HG03558 (cell line): ENCODE measurements around the gene EXOSC5.
"Not testable (repeated sequence)": the region's sequence is repeated elsewhere in the genome, so short reads cannot be mapped to it uniquely, and the experiment has no call there.

Source experiments
- ATAC-seq: cut with Tn5 transposase; IDR thresholded peaks from one replicate; pipeline ENCODE4 v1.9.1; 2021; ENCODE audit warnings: moderate number of reproducible peaks; ENCODE audit not compliant: unreplicated experiment; ENCODE audit errors: extremely low read depth

Gene EXOSC5

DNA sequence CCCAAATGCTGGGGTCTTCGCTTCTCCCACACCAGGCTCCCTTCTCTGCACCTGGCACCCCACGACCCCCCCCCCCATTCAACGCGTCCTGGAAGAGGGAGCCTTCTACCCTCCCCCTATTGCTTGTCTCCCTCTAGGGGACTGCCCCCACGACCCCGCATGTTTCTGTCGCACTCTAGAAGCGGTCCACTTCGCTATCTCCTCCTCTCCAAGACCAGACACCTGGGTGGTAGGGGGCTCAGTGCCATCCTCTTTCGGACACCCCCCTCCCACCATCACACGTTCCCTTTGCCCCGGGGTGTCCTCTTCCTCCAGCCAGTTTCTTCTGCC is 44.9 kb downstream of the EXOSC5 start:
- no peak for ATAC-seq

DNA sequence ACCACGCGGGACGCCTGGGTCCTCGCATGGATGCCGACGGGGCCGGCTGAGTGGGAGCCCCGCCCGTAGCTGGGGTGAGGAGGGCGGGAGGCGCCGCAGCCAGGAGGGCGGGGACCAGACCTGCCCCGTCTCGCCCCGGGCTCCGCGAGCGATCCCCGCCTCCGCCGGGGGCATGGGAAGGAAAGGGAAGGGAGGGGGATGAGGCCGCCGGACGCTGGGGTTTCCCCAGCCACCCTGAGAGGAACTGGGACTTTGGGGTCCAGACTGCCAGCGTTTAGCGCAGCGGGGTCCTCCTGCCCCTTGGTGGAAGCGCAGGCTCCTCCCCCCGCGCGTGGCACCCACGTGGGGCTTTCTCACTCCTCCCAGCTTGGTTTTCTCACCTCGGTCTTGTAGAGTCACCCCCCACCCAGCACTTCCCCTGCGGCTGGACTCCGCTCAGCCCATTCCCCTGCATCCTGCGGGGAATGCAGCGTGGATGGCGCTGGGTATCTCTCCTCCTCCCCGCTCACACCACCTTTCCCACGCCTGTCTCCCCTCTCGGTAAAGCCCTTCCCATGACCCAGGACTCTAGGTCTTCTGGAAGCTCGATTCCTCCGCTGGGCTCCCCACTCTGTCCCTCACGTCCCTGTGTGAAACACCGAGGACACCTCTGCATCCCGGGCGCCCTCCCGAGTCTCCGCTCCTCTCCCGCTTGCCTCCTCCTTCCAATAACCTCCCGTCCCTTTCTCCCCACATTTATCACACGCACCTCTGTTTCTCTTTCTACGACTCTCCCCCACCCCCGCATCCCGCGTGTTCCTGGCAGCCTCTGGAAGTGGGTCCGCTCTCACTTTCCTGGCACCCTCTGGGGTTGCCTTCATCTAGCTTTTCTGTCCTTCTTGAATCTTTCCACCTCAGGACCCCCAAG is 45.6 kb downstream of the EXOSC5 start:
- no peak for ATAC-seq

DNA sequence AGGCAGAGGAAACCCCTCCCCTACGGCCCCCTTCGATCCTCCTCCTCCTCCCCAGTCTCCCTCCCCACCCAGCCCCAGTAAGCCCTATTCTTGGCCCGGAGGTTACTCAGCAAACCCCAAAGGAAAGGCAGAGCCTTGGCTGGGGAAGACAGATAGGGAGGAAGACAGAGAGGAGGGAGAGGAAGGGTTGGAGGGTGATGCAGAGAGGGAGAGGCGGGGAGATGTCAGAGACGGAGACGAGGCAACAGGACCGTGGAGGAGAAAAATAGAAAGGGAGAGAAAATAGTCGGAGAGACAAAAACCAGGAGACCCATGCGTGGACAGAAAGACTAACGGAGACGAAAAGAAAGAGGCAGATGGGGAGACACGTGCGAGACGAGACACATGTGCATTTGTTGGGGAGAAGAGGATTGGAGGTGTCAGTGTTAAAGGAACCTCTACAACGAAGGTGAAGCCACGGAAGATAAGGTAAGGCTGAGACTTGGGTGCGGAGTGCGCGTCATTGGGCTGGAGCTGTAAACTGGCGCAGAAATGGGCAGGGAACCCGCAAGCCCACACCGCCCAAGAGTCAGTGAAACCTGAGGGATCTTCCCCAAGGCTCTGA is 46.3 kb downstream of the EXOSC5 start:
- ATAC-seq: no peak

DNA sequence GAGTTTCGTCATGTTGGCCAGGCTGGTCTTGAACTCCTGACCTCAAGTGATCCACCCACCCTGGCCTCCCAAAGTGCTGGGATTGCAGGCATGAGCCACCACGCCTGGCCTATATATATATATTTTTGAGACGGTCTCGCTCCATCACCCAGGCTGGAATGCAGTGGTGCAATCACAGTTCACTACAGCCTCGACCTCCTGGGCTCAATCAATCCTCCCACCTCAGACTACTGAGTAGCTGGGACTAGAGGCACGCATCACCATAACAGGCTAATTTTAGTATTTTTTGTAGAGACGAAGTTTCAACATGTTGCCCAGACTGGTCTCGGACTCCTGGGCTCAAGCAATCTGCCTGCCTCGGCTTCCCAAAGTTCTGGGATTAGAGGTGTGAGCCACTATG is 50.2 kb downstream of the EXOSC5 start:
- not testable (repeated sequence) for ATAC-seq

DNA sequence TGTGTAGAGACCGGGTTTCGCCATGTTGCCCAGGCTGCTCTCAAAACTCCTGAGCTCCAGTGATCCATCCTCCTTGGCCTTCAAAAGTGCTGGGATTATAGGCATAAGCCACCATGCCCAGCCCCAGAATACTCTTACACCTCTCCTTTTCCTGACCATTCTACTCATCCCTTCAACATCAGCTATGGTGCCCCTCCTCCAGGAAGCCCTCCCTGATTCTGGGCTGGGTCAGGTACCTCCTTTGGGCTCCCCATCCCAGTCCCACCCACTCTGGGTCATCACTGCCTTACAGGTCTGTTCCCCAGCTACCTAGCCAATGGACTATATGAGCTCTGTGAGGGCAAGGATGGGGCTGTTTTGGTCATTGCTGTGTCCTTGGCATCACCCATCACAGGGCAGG is 53.0 kb downstream of the EXOSC5 start:
- ATAC-seq: no peak

DNA sequence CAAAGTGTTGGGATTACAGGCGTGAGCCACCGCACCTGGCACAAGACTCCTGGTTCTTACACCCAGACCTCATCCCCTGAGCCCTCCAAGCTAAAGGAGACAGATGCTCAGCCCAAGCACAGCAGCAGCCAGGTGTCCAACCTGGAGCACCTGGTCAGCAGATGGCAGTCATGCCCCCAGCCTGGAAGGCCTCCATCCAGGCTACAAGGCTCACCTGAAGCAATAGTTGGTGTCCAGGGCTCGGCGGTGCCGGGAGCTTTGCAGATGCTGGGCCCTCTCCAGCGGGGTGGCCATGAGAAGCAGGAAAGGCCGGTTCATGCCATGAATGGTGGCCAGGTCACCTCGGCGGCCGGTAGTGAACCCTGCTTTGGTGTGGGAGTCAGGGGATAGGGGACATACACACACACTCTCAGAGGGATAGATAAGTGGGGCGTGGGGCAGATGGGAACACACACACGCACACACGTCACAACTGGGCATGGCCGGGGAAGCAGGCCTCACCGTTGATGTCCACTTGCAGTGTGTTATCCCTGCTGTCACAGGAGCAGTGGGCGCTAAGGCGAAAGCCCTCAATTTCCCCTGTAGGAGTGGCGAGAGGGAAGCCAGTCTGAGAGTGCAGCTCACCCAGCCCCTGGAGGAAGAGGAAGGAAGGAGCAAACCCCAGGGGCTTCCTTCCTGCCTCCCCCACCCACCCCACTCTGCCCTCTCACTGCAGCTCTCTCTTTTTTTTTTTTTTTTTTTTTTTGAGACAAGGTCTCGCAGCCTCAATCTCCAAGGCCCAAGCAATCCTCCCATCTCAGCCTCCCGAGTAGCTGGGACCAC is 55.3 kb downstream of the EXOSC5 start:
- ATAC-seq: no peak

DNA sequence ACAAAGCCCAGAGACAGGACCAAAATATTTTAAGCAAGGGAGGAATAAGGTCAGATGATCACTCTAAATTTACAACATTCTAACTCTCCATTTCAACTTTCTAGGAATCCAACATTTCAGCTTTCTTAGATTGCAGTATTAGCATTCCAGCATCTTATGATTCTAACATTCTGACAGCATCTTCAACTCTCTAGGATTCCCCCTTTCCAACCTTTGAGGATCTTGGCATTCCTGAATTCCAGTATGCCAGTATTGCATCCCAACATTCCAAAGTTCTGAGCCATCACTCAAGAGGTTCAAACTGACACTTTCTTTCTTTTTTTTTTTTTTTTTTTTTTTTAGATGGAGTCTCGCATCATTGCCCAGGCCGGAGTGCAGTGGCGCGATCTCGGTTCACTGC is 57.2 kb downstream of the EXOSC5 start:
- no peak for ATAC-seq
